ENCODE results near the gene LRIG1.

DNA sequence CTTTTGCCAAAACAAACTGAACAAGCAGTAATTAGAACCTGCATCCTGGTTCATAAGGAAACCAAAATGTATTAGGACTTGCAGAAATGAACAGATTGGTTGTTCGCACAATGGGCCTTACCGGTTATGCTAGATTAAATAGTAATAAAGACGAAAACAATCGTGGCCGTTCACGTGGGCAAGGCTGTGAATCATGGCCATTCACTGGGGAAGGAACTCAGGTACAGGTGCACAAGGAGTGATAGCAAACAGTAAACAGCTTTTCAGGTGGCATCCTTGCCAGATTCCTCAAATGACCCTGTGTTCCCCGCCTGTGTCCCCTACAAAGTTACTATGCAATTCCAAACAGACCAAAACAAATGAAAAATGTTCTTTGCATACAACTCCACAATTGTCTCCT, 8.2 kb downstream of the LRIG1 start:
- TF ChIP-seq, protein P1, sequence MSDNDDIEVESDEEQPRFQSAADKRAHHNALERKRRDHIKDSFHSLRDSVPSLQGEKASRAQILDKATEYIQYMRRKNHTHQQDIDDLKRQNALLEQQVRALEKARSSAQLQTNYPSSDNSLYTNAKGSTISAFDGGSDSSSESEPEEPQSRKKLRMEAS (IDR thresholded peaks at IDR 0.05), result no peak
- TF ChIP-seq EGR1 (IDR thresholded peaks at IDR 0.05) (no peak), CEBPB (IDR thresholded peaks at IDR 0.05) (no peak), YY1 (IDR thresholded peaks at IDR 0.05; ENCODE audit: low read depth) (no peak), FOXM1 (IDR thresholded peaks at IDR 0.05; ENCODE audit: borderline replicate concordance, low read depth) (no peak), TCF12 (IDR thresholded peaks at IDR 0.05; ENCODE audit: low read depth) (no peak), RAD21 (IDR thresholded peaks at IDR 0.05; ENCODE audit: low read depth) (no peak)
- TF ChIP-seq, protein P2, sequence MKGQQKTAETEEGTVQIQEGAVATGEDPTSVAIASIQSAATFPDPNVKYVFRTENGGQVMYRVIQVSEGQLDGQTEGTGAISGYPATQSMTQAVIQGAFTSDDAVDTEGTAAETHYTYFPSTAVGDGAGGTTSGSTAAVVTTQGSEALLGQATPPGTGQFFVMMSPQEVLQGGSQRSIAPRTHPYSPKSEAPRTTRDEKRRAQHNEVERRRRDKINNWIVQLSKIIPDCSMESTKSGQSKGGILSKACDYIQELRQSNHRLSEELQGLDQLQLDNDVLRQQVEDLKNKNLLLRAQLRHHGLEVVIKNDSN (IDR thresholded peaks at IDR 0.05), result no peak

Data from Ishikawa (cell line).